LHCN-M2 (cell line): ENCODE results near the gene UBA52. TPM values are rescaled to one million over a fixed set of nuclear protein-coding genes. Genes with fewer than 3 reads are reported as not detected.

Experiments
- DNase-seq: peaks from one replicate; pipeline ENCODE4 v3.0.0-alpha.2; 2012; ENCODE audit warnings: low read depth
- total RNA-seq: library from RNA; depleted of rRNA; stranded (reverse); fragments of >200 nt; gene quantifications from 2 replicates; pipeline ENCODE4 v1.2.3, GENCODE V29; 2014

The UBA52 gene
- total RNA-seq, 1 experiment from 2014 or later, result 772 TPM

- DNase-seq, result no peak
These were observed 20.0 kb upstream of the UBA52 start for GRCh38 chr19:18551631-18552030.

DNA sequence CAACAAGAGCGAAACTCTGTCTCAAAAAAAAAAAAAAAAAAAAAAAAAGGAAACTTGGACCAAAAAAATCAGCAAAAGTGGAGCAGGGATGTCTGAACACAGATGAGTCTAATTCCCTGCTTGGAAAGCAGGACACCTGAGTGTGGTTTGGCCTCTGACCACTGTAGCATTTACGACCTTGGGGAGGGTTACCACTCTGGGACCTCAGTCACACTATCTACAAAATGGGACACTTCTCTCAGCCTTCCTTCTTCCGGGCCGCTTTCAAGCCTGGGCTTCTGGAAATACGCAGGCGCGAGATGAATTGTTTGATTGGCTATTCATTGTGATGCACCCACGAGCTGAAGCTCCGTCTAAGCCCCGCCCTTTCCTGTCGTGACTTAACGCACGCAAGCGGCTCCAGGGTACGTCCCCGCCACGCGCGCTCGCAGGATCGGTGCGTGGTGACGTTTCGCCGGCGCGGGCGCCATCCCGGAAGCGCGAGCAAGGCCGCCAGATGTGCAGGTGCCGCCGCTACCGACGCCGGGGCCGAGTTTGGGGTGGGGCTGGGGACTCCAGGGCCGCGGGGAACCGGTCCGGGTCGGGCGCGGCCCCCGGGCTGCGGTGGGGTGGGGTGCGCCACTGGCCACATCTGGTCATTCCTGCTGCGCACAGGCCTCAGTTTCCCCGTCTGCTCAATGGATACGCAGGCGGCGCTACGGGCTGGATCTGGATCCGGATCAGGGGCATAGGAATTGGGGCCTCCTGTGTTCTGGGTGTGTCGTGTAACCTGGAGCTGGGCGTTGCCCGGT is 14.1 kb upstream of the UBA52 start, which contains the start of gene KXD1:
Gene KXD1 (plus strand): TSS at position 460 of the 791 bp plus-strand sequence. CDS start 4,187 bp downstream, outside the sequence.
- DNase-seq, result peak; percentile 98

DNA sequence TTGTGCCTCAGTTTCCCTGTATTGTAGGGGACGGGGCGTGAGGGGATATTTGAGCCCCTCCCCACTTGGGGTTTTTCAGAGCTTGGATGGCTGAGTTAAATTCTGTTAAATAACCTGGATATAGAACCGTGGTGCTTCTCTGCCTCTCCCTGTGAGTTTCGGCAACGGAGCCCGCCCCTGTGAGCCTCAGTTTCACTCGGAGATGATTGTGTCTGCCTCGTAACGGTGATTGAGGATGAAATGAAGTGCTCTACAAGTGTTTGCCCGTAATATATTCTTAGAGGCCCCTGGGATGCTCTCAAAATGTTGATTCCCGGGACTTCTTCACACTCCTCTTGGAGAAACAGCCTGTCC is 13.5 kb upstream of the UBA52 start:
- no peak for DNase-seq

DNA sequence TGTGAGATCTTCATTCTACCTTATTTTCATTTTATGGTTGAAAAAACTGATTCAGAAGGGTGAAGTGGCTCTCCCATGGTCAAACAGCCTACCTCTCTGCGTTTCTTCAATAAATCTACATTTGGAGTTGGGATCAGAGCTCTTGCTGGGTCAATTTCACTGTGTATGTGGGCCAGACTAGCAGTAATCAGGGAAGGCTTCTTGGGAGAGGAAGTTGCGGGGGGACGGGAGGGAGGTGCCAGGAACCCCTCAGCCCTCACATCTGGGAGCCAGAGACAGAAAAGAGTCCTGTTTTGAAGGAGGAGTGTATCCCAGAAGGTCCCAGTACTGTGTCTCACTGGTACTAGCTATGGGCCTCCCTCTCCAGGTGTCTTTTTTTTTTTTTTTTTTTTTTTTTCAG is 13.1 kb upstream of the UBA52 start:
- DNase-seq, result no peak

DNA sequence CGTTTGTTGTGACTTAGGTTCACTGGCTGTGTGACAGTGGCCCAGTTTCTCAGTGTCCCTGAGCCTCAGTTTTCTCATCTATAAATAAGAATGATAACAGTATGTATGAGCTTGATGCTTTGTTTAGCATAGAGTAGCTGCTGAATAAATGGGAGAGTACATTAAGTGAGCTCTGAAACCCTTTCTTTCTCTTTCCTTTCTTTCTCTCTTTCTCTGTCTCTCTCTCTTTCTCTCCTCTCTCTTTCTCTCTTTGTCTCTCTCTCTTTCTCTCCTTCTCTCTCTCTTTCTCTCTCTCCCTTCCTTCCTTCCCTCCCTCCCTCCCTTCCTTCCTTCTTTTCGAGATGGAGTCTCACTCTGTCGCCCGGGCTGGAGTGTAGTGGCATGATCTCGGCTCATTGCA is 12.0 kb upstream of the UBA52 start:
- no peak for DNase-seq

DNA sequence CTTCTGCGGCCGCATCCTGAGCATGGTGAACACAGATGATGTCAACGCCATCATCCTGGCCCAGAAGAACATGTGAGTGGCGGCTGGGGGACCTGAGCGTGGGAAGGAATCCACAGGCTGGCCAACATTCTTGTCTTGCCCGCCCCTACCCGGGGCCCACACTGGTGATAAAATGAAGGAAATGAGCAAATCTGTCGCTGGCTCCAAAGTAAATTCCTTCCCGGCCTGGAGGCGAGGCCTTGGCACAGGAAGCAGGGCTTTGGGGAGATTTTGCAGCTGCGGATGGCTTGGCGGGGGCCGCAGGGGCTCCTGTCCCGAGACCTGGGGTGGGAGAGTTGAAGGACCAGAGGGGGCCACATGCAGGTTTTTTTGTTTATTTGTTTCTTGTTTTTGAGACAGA is 9.6 kb upstream of the UBA52 start:
- no peak for DNase-seq

DNA sequence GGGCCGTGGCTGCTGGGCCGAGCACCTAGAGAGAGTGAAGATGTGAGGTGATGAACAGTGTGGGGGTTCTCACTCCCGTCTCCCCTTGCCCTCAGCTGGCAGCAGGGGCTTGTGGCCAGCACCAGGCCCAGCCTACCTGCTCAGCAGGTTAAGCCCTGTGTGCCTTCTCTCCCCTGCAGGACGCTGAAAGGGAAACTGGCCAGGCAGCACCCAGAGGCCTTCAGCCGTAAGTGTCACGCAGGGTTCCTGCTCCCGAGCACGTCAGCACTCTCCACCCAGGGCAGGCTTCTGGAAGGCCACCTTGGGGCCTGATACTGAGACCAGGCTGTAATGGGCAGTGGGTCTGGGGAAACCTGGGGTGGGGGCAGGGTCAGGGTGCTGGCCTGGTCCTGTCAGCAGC is 4.7 kb upstream of the UBA52 start:
- DNase-seq, result no peak

DNA sequence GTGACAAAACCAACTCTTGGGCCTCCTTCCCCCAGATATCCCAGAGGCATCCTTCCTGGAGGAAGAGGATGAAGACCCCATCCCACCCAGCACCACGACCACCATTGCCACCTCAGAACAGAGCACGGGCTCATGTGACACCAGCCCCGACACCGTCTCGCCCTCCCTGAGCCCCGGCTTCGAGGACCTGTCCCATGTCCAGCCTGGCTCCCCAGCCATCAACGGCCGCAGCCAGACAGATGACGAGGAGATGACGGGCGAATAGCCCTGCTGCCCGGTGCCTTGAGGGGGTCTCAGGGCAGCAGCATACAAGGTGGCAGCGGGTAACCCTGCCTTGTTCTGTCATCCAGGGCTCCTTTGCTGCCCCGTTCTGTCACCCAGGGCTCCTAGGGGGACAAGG is 3.3 kb upstream of the UBA52 start:
- no peak for DNase-seq

DNA sequence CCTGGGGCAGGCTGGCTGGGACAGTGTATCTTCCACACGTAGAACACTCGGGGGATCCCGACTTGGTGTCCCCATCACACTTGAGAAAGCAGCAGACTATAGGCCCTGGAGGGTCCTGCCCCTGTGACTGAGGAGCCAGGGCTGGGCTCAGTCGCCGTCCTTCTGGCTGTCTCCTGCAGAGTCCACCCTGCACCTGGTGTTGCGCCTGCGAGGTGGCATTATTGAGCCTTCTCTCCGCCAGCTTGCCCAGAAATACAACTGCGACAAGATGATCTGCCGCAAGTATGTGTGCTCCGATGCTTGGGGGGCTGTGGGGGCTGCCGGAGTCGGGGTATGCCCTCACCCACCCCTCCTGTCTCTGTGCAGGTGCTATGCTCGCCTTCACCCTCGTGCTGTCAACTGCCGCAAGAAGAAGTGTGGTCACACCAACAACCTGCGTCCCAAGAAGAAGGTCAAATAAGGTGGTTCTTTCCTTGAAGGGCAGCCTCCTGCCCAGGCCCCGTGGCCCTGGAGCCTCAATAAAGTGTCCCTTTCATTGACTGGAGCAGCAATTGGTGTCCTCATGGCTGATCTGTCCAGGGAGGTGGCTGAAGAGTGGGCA is 3.1 kb downstream of the UBA52 start:
- no peak for DNase-seq

DNA sequence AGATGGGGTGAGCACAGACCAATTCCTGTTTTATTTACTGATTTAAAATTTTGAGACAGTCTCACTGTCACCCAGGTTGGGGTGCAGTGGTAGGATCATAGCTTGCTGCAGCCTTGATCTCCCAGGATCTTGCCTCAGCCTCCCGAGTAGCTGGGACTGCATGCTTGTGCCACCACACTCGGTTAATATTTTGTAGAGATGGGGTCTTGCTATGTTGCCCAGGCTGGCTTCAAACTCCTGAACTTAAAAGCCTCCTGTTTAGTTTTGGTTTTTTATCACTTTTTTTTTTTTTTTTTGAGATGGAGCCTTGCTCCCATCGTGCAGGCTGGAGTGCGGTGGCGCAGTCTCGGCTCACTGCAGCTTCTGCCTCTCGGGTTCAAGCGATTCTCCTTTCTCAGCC is 4.7 kb downstream of the UBA52 start:
- no peak for DNase-seq

- DNase-seq, result no peak
These were observed 5.8 kb downstream of the UBA52 start for GRCh38 chr19:18577365-18577914.

- no peak for DNase-seq
These were observed 8.7 kb downstream of the UBA52 start for GRCh38 chr19:18580311-18580710.

- no peak for DNase-seq
These were observed 14.6 kb downstream of the UBA52 start for GRCh38 chr19:18586306-18586705.

- DNase-seq, result no peak
These were observed 15.9 kb downstream of the UBA52 start for GRCh38 chr19:18587561-18587960.

- DNase-seq, result no peak
These were observed 16.4 kb downstream of the UBA52 start for GRCh38 chr19:18587962-18588610.

- peak; percentile 79 for DNase-seq
These were observed 17.1 kb downstream of the UBA52 start, which contains the start of gene REX1BD for GRCh38 chr19:18588611-18589379. TSS of gene REX1BD (plus strand) at chr19:18588798. CDS start at chr19:18588802, 4 bp downstream.

DNA sequence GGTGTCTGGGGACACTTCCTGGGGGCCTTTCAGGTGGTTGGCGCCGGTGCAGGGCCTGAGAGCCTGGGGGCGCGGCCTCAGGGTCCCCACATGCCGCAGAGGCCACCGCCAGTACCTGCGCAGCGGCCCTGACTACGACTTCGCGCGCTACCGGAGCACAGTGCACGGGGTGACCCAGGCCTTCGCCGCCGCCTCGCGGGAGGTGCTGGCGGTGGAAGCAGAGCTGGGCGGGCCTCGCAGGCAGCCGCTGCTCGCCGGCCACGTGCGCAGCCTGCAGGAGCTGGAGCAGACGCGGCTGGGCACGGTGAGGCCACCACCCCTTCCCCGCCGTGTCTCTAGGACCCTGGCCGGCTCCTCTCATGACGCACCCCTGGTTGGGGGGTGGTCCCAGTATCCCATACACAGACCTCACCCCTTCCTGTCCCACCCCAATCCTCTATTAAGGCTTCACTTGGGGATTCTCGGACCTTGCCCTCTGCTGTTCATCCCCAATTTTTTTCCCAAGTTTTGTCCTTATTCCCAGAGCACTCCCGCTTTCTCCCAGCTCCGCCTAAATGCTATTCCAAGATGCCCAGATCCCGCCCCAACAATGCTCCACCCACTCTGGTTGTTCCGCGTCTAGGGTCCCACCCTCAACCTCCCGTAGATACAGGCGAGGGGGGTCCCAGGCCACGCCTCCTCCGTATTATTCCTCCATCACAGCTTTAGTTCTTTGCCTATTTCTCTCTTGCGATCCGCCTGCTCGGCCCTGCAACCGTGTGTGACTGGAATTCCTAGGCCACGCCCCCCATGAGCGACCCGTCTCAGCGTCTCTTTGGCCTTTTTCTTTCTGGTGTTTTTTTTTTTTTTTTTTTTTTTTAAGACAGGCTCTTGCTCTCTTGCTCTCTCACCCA is 18.0 kb downstream of the UBA52 start:
- DNase-seq, result peak; percentile 51

GRCh38 chr19:18590273-18591272 is 18.9 kb downstream of the UBA52 start:
- peak; percentile 39 for DNase-seq

GRCh38 chr19:18591735-18592385 is 20.2 kb downstream of the UBA52 start:
- no peak for DNase-seq
